B cell (primary cell): Measurements from ENCODE around the gene DHH. TPM values are rescaled to one million over a fixed set of nuclear protein-coding genes. Genes with fewer than 3 reads are reported as not detected.
A peak's percentile ranks its signal among the peaks of the same experiment; 100 is the strongest.

Experiments
- ATAC-seq: fragments of 200-7000 bp; cut with Tn5 transposase; one replicate; pipeline ENCODE4 v1.10.0; 2021; ENCODE audit warnings: low read depth, mild to moderate bottlenecking, moderate number of reproducible peaks, moderate library complexity
- CTCF ChIA-PET: fragments of 350-600 bp; sonication (Branson Sonifier 250); formaldehyde crosslinking; loops from one replicate; lab custom pipeline; 2021; ENCODE audit warnings: antibody characterized with exemption, inconsistent platforms; lab: Charles Lee
- POLR2A ChIA-PET: fragments of 350-600 bp; sonication (Branson Sonifier 250); formaldehyde crosslinking; loops from one replicate; lab custom pipeline; 2021; ENCODE audit warnings: antibody characterized with exemption; lab: Charles Lee
- DNase-seq: peaks from one replicate; pipeline ENCODE4 v3.0.0; 2013
- H2AFZ ChIP-seq: 2 replicates; pipeline ENCODE4 v1.6.1; 2012; ENCODE audit warnings: mild to moderate bottlenecking, low read depth, low read length; ENCODE audit not compliant: insufficient read depth, poor library complexity, severe bottlenecking
- H3K27ac ChIP-seq, 2 donors: 1 replicate in 1 of 2; 2 replicates in 1 of 2; pipeline ENCODE4 v1.5.1; 2012 to 2013; ENCODE audit warnings: low read length in 2 of 2, mild to moderate bottlenecking in 2 of 2, moderate library complexity in 1 of 2
- H3K27me3 ChIP-seq, 4 experiments: fragments of 200-600 bp in 1 of 4; sonication (generic) in 1 of 4; replicated peaks in 1 of 4; 1 replicate in 2 of 4; 2 replicates in 2 of 4; pipeline versions ENCODE4 v1.6.1 to v1.7.0; 2013 to 2016; ENCODE audit warnings: low read length in 3 of 4, mild to moderate bottlenecking in 2 of 4, mixed read lengths in 1 of 4, moderate library complexity in 1 of 4; ENCODE audit not compliant: insufficient read depth in 4 of 4, control insufficient read depth in 3 of 4; ENCODE audit errors: control extremely low read depth in 1 of 4
- H3K36me3 ChIP-seq, 2 experiments: replicated peaks in 1 of 2; 1 replicate in 1 of 2; 2 replicates in 1 of 2; pipeline versions ENCODE4 v1.6.1 to v1.7.1; 2013; ENCODE audit warnings: low read length in 1 of 2; ENCODE audit not compliant: insufficient read depth in 2 of 2, control insufficient read depth in 1 of 2; ENCODE audit errors: control extremely low read depth in 1 of 2, extremely low read depth in 1 of 2
- H3K4me1 ChIP-seq, 2 donors: fragments of 200-600 bp in 1 of 2; sonication (generic) in 1 of 2; 1 replicate in 1 of 2; 2 replicates in 1 of 2; pipeline versions ENCODE4 v1.5.1 to v1.6.1; 2013 to 2017; ENCODE audit warnings: low read length in 2 of 2; ENCODE audit not compliant: control insufficient read depth in 2 of 2, insufficient read depth in 2 of 2
- H3K4me2 ChIP-seq: replicated peaks from 2 replicates; pipeline ENCODE3; 2012; ENCODE audit warnings: mild to moderate bottlenecking, low read depth, low read length; ENCODE audit not compliant: poor library complexity, severe bottlenecking
- H3K4me3 ChIP-seq, 5 experiments: fragments of 200-600 bp in 1 of 5; sonication (generic) in 1 of 5; 1 replicate in 3 of 5; 2 replicates in 2 of 5; pipeline versions ENCODE4 v1.5.1 to v1.7.0; 2011 to 2016; ENCODE audit warnings: low read length in 4 of 5, mild to moderate bottlenecking in 4 of 5, low read depth in 2 of 5, control low read depth in 1 of 5, moderate library complexity in 1 of 5; ENCODE audit not compliant: insufficient read depth in 1 of 5; ENCODE audit errors: control extremely low read depth in 1 of 5, extremely low read depth in 1 of 5
- H3K79me2 ChIP-seq: fragments of 200-600 bp; sonication (generic); one replicate; pipeline ENCODE4 v1.6.0; 2016; ENCODE audit warnings: low read length; ENCODE audit not compliant: control insufficient read depth, insufficient read depth
- H3K9ac ChIP-seq: fragments of 200-600 bp; sonication (generic); 2 replicates; pipeline ENCODE4 v1.6.1; 2017; ENCODE audit warnings: mild to moderate bottlenecking, low read length, moderate library complexity
- H3K9me3 ChIP-seq, 3 donors: one replicate each; pipeline versions ENCODE4 v1.6.1 to v1.7.1; 2013; ENCODE audit warnings: low read length in 2 of 3; ENCODE audit not compliant: control insufficient read depth in 2 of 3, insufficient read depth in 1 of 3; ENCODE audit errors: control extremely low read depth in 1 of 3
- H4K20me1 ChIP-seq: 2 replicates; pipeline ENCODE4 v1.6.0; 2012; ENCODE audit warnings: mild to moderate bottlenecking, low read length; ENCODE audit not compliant: insufficient read depth, control insufficient read depth, poor library complexity, severe bottlenecking
- H3K27ac Mint-ChIP-seq: one replicate; pipeline ENCODE4 v1.8.0; 2021; ENCODE audit warnings: mixed read lengths
- H3K27me3 Mint-ChIP-seq: one replicate; pipeline ENCODE4 v1.8.0; 2021; ENCODE audit warnings: mixed read lengths
- H3K4me1 Mint-ChIP-seq: one replicate; pipeline ENCODE4 v1.8.0; 2021; ENCODE audit warnings: mixed read lengths
- H3K4me3 Mint-ChIP-seq: one replicate; pipeline ENCODE4 v1.8.0; 2021; ENCODE audit warnings: mixed read lengths
- H3K9me3 Mint-ChIP-seq: one replicate; pipeline ENCODE4 v1.8.0; 2022; ENCODE audit warnings: mixed read lengths; ENCODE audit not compliant: insufficient read depth
- CTCF ChIP-seq: fragments of 200-600 bp; IDR thresholded peaks from one replicate; pipeline ENCODE4 v1.8.0; 2022; ENCODE audit warnings: antibody characterized with exemption, mild to moderate bottlenecking
- EZH2 ChIP-seq: IDR thresholded peaks from 2 replicates; pipeline ENCODE4 v1.6.1; 2012; ENCODE audit warnings: borderline replicate concordance, low read depth, mild to moderate bottlenecking, moderate library complexity, low read length; ENCODE audit not compliant: insufficient read depth, poor library complexity, severe bottlenecking
- WGBS: methylation state at CpG from one replicate; pipeline ENCODE4 v1.1.5; 2013; ENCODE audit warnings: missing lambda C conversion rate; ENCODE audit not compliant: insufficient coverage; 5-methylcytosine and 5-hydroxymethylcytosine counted together
- intact Hi-C: fragments of 100-400 bp; cut with micrococcal nuclease; formaldehyde crosslinking; loops from one replicate; pipeline ENCODE4 v1.10.0; 2022
- polyA plus RNA-seq: library from polyadenylated mRNA; depleted of rRNA; stranded (reverse); fragments of >200 nt; gene quantifications from 2 replicates; pipeline ENCODE4 v1.2.3, GENCODE V29; 2012
- total RNA-seq, 2 donors: library from RNA; stranded (reverse); fragments of 120-200 nt in 1 of 2; gene quantifications; 1 replicate in 1 of 2; 2 replicates in 1 of 2; pipeline versions ENCODE4 v1.2.3 to v1.2.4, GENCODE V29; 2013 to 2022

The DHH gene
- total and polyA plus RNA-seq, 2 donors (not counting 1 experiment from before 2014, with no cell fraction given): 0.07 to 0.81 TPM

DNA sequence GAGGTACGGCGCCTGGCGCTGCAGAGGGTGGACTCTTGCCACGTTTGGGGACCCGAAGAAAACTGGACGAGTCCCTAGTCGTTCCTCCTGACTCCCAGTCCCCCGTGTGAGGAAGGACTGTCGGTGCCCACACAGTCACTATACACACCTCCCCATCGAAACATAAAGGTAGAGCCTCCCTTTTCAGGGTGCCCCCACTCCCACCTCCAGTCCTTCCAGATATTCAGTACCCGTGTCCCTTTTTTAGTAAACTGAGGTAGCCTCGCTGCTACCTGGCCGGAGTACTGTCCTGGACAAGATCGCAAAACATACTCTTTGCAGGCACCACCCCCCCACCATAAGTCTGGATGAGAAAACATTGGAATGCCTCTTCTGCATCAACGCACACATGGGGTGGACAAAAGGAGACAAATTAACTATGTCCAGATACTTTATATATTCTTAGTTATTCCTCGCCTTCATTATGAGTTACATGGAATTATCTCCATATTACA, 33.4 kb downstream of the DHH start:
- peaks cover 43% of the 10 kb centered on the region for H3K4me1 Mint-ChIP-seq
- no peaks in the 10 kb centered on the region for H3K27me3 Mint-ChIP-seq
- Histone ChIP-seq H3K27ac (peak overlapping the region in 1 of 2 donors; percentile 88), H3K9me3 (no peaks in the 10 kb centered on the region), H3K4me2 (peak overlapping the region; percentile 97), H4K20me1 (peaks cover 36% of the 10 kb centered on the region), H3K27me3 (no peaks in the 10 kb centered on the region), H2AFZ (peak overlapping the region; percentile 99), H3K9ac (peak overlapping the region; percentile 93), H3K79me2 (peaks cover 56% of the 10 kb centered on the region), H3K36me3 (peaks cover 0 to 3% of the 10 kb centered on the region in 2 experiments), H3K4me1 (peaks cover 38 to 43% of the 10 kb centered on the region in 2 donors), H3K4me3 (peak overlapping the region; percentile 81 to 97 (median 91))
- ATAC-seq (no peak), DNase-seq (no peak)
- ChIA-PET CTCF (interaction anchor here (5.6 kb wide), 1 partner anchor 175 kb away, joined by 60 read pairs; no protein-coding TSS in a partner anchor), POLR2A (interaction anchor here (2.5 kb wide), 1 partner anchor 9 kb away, joined by 12 read pairs; the partner anchor contains the start of gene RHEBL1)
- H3K9me3 Mint-ChIP-seq: no peaks in the 10 kb centered on the region
- TF ChIP-seq CTCF (no peak), EZH2 (no peak)
- WGBS: 4% methylated on average over 13 of the region's 16 CpGs
- intact Hi-C loops: loop anchor here (2.0 to 10.0 kb wide), 2 partner anchors 70 to 346 kb away; partner anchors contain the start of genes CCNT1 and TUBA1B
- H3K27ac Mint-ChIP-seq: peak overlapping the region; percentile 99
- H3K4me3 Mint-ChIP-seq: peak overlapping the region; percentile 97
